Endothelial cell of umbilical vein (primary cell): ENCODE data around the gene IFNA14. TPM values are rescaled to one million over a fixed set of nuclear protein-coding genes. Genes with fewer than 3 reads are reported as not detected.

Experiments used
- BruUV-seq: library from RNA; stranded (reverse); fragments of 400-500 nt; replicated peaks from 2 replicates; lab custom pipeline; 2021; lab: Mats Ljungman, UMichigan
- CTCF ChIA-PET: fragments of 300-600, 350-600 bp; sonication (Branson Sonifier 250); formaldehyde crosslinking; loops from one replicate; lab custom pipeline; 2021; ENCODE audit warnings: antibody characterized with exemption, inconsistent platforms; lab: Charles Lee
- POLR2A ChIA-PET: fragments of 300-600, 350-600 bp; sonication (Branson Sonifier 250); formaldehyde crosslinking; loops from one replicate; lab custom pipeline; 2021; ENCODE audit warnings: antibody characterized with exemption, inconsistent platforms; lab: Charles Lee
- DNase-seq: peaks from one replicate; pipeline ENCODE4 v3.0.0-alpha.2; 2011; ENCODE audit warnings: low read depth, low spot score
- FAIRE-seq: peaks from 2 replicates; lab custom pipeline; 2011; peaks lifted over from hg19 to GRCh38; lab: Jason Lieb, UNC
- H2AFZ ChIP-seq: 2 replicates; pipeline ENCODE4 v1.6.0; 2012; ENCODE audit warnings: low read depth, low read length, control low read depth, inconsistent platforms
- H3K27ac ChIP-seq: 2 replicates; pipeline ENCODE4 v1.5.1; 2011; ENCODE audit warnings: low read depth, mild to moderate bottlenecking, control low read depth, low read length, moderate library complexity; ENCODE audit not compliant: insufficient read depth
- H3K27me3 ChIP-seq, 2 experiments: 2 replicates each; pipeline versions ENCODE4 v1.6.0 to v1.6.1; 2011; ENCODE audit warnings: low read length in 2 of 2, mixed read lengths in 1 of 2; ENCODE audit not compliant: control insufficient read depth in 2 of 2, insufficient read depth in 2 of 2
- H3K36me3 ChIP-seq, 2 experiments: 2 replicates in 1 of 2; 3 replicates in 1 of 2; pipeline ENCODE4 v1.5.1; 2011; ENCODE audit warnings: low read length in 2 of 2, mild to moderate bottlenecking in 1 of 2, moderate library complexity in 1 of 2; ENCODE audit not compliant: control insufficient read depth in 2 of 2, insufficient read depth in 2 of 2; ENCODE audit errors: extremely low read depth in 1 of 2
- H3K4me1 ChIP-seq: 3 replicates; pipeline ENCODE4 v1.5.1; 2011; ENCODE audit warnings: mild to moderate bottlenecking, low read length; ENCODE audit not compliant: control insufficient read depth, insufficient read depth; ENCODE audit errors: extremely low read depth
- H3K4me2 ChIP-seq: 2 replicates; pipeline ENCODE4 v1.6.1; 2011; ENCODE audit warnings: low read length, control low read depth, mixed read lengths; ENCODE audit not compliant: insufficient read depth
- H3K4me3 ChIP-seq, 3 experiments: fragments of 200-600 bp in 1 of 3; sonication (generic), shearing (Covaris generic) in 1 of 3; replicated peaks in 1 of 3; 2 replicates each; pipeline ENCODE4 v1.5.1; 2011 to 2016; ENCODE audit warnings: control low read depth in 3 of 3, low read length in 3 of 3, mild to moderate bottlenecking in 2 of 3, inconsistent platforms in 1 of 3, low read depth in 1 of 3, moderate library complexity in 1 of 3; ENCODE audit not compliant: insufficient read depth in 1 of 3
- H3K79me2 ChIP-seq: 2 replicates; pipeline ENCODE4 v1.6.0; 2012; ENCODE audit warnings: low read length, inconsistent platforms; ENCODE audit not compliant: control insufficient read depth, insufficient read depth
- H3K9ac ChIP-seq: replicated peaks from 2 replicates; pipeline ENCODE3; 2011; ENCODE audit warnings: low read length, control low read depth; ENCODE audit not compliant: insufficient read depth; ENCODE audit errors: extremely low read depth
- H3K9me1 ChIP-seq: replicated peaks from 3 replicates; pipeline ENCODE4 v1.6.0; 2011; ENCODE audit warnings: mild to moderate bottlenecking, low read length; ENCODE audit not compliant: control insufficient read depth, insufficient read depth; ENCODE audit errors: extremely low read depth
- H3K9me3 ChIP-seq: replicated peaks from 2 replicates; pipeline ENCODE4 v1.5.1; 2012; ENCODE audit warnings: low read length, inconsistent platforms; ENCODE audit not compliant: control insufficient read depth, insufficient read depth
- H4K20me1 ChIP-seq: replicated peaks from 2 replicates; pipeline ENCODE3; 2011; ENCODE audit warnings: mild to moderate bottlenecking, low read length; ENCODE audit not compliant: control insufficient read depth, insufficient read depth; ENCODE audit errors: extremely low read depth
- EZH2 ChIP-seq: IDR thresholded peaks from 2 replicates; pipeline ENCODE4 v1.6.1; 2012; ENCODE audit warnings: borderline replicate concordance, low read depth, mild to moderate bottlenecking, moderate library complexity, low read length, inconsistent platforms; ENCODE audit not compliant: severe bottlenecking
- FOS ChIP-seq: IDR thresholded peaks from 2 replicates; pipeline ENCODE4 v1.6.1; 2011; ENCODE audit warnings: mild to moderate bottlenecking, low read length, moderate library complexity, borderline replicate concordance; ENCODE audit not compliant: insufficient read depth
- GATA2 ChIP-seq: IDR thresholded peaks from 2 replicates; pipeline ENCODE4 v1.7.0; 2011; ENCODE audit warnings: low read depth, mild to moderate bottlenecking, moderate library complexity, mixed read lengths, low read length; ENCODE audit not compliant: insufficient read length, insufficient read depth
- JUN ChIP-seq: IDR thresholded peaks from 2 replicates; pipeline ENCODE4 v1.6.1; 2011; ENCODE audit warnings: borderline replicate concordance, low read depth; ENCODE audit not compliant: insufficient read length, insufficient read depth
- MYC ChIP-seq: IDR thresholded peaks from one replicate; pipeline ENCODE4 v1.6.1; 2011; ENCODE audit warnings: mild to moderate bottlenecking, low read depth, low read length
- POLR2A ChIP-seq: IDR thresholded peaks from 2 replicates; pipeline ENCODE4 v1.6.1; 2012; ENCODE audit warnings: low read depth, mild to moderate bottlenecking, control low read depth, low read length
- POLR2AphosphoS5 ChIP-seq: IDR thresholded peaks from 2 replicates; pipeline ENCODE4 v1.6.1; 2012; ENCODE audit warnings: low read depth, mild to moderate bottlenecking, control low read depth, low read length, moderate library complexity; ENCODE audit not compliant: insufficient read depth
- dilution Hi-C: fragments of 300-500 bp; cut with MboI; formaldehyde crosslinking; loops from one replicate; pipeline ENCODE4 v1.15.0; 2019; ENCODE audit warnings: low sequenced_read_pairs; ENCODE audit not compliant: extremely low pct_ligation_motif_present
- intact Hi-C: fragments of 100-400 bp; cut with micrococcal nuclease; formaldehyde crosslinking; loops from one replicate; pipeline ENCODE4 v1.10.0; 2022
- polyA plus RNA-seq, 4 experiments: library from polyadenylated mRNA; depleted of rRNA in 3 of 4; stranded (reverse) in 3 of 4; unstranded in 1 of 4; fragments of >200 nt; gene quantifications; 2 replicates each; pipeline versions ENCODE4 v1.2.1 to v1.2.3, GENCODE V29; 2011 to 2012; ENCODE audit warnings: missing spikeins in 1 of 4
- total RNA-seq: library from RNA; stranded (reverse); gene quantifications from 2 replicates; pipeline ENCODE4 v1.2.3, GENCODE V29; 2021
- TF ChIP-seq, protein P1 (sequence below), 2 donors: IDR thresholded peaks; 1 replicate in 1 of 2; 2 replicates in 1 of 2; pipeline ENCODE4 v1.5.1; 2011; ENCODE audit warnings: low read length in 2 of 2, mild to moderate bottlenecking in 2 of 2, moderate library complexity in 2 of 2, control low read depth in 1 of 2, inconsistent platforms in 1 of 2, low read depth in 1 of 2; ENCODE audit not compliant: insufficient read depth in 1 of 2; ENCODE audit errors: extremely low read depth in 1 of 2
- TF ChIP-seq, protein P2 (sequence below): IDR thresholded peaks from 2 replicates; pipeline ENCODE4 v1.6.1; 2011; ENCODE audit not compliant: insufficient read depth, insufficient read length

IFNA14 gene
- total and polyA plus RNA-seq, 2 donors (not counting 3 experiments of a cell fraction or from before 2014, with no cell fraction given), result not detected

DNA sequence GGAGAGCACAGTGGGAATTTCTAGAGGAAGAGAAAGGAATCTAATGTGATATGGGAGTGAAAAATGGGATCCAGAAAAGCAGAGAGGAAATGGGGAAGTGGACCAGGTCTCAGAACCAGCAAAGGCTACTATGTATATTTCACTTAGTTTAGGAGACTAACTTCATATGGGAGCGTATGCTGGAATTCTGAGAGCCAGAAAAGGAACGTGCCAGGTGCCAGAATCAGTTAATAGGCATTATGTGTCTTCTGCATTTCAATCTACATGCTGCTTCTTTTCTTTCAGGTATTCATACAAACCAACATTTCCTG, 28.5 kb upstream of the IFNA14 start:
- H3K9ac ChIP-seq, result no peak overlapping the region
- no peaks in the 10 kb centered on the region for H3K36me3 ChIP-seq
- TF ChIP-seq JUN (no peak), MYC (no peak), FOS (no peak), GATA2 (no peak), POLR2A (no peak), POLR2AphosphoS5 (no peak), EZH2 (no peak)
- TF ChIP-seq, protein P1, sequence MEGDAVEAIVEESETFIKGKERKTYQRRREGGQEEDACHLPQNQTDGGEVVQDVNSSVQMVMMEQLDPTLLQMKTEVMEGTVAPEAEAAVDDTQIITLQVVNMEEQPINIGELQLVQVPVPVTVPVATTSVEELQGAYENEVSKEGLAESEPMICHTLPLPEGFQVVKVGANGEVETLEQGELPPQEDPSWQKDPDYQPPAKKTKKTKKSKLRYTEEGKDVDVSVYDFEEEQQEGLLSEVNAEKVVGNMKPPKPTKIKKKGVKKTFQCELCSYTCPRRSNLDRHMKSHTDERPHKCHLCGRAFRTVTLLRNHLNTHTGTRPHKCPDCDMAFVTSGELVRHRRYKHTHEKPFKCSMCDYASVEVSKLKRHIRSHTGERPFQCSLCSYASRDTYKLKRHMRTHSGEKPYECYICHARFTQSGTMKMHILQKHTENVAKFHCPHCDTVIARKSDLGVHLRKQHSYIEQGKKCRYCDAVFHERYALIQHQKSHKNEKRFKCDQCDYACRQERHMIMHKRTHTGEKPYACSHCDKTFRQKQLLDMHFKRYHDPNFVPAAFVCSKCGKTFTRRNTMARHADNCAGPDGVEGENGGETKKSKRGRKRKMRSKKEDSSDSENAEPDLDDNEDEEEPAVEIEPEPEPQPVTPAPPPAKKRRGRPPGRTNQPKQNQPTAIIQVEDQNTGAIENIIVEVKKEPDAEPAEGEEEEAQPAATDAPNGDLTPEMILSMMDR (IDR thresholded peaks at IDR 0.05; ENCODE audit: extremely low read depth in 1 of 2, insufficient read depth in 1 of 2, low read depth in 1 of 2, low read length in 2 of 2), result no peak
- TF ChIP-seq, protein P2, sequence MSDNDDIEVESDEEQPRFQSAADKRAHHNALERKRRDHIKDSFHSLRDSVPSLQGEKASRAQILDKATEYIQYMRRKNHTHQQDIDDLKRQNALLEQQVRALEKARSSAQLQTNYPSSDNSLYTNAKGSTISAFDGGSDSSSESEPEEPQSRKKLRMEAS, result no peak
- peaks cover 11 to 26% of the 10 kb centered on the region in 2 experiments for H3K27me3 ChIP-seq
- ChIA-PET CTCF (interaction anchor here (0.8 to 1.7 kb wide), 2 partner anchors 15 to 32 kb away, joined by 4 to 6 read pairs; no protein-coding TSS in a partner anchor), POLR2A (no interaction called here)
- no peak overlapping the region for H3K4me3 ChIP-seq
- no peak for FAIRE-seq
- no peak overlapping the region for H3K27ac ChIP-seq
- H3K79me2 ChIP-seq, result no peaks in the 10 kb centered on the region
- no TSS peak for BruUV-seq
- no peak overlapping the region for H3K4me2 ChIP-seq
- no peaks in the 10 kb centered on the region for H3K4me1 ChIP-seq
- H3K9me1 ChIP-seq, result no peaks in the 10 kb centered on the region
- no peaks in the 10 kb centered on the region for H3K9me3 ChIP-seq
- no peak for DNase-seq
- dilution Hi-C loops (no loop called here), intact Hi-C loops (no loop called here)
- H2AFZ ChIP-seq, result no peak overlapping the region
- no peaks in the 10 kb centered on the region for H4K20me1 ChIP-seq
